Adrenal gland (tissue), 12 donors: ENCODE results near the gene VWF. TPM values are rescaled to one million over a fixed set of nuclear protein-coding genes. Genes with fewer than 3 reads are reported as not detected.

Experiments used
- DNase-seq, 7 donors: peaks; one replicate each; pipeline ENCODE4 v3.0.0-alpha.2; 2019 to 2020
- H3K27ac ChIP-seq, 5 donors: fragments of 200-600 bp; sonication (generic) in 4 of 5; 1 replicate in 3 of 5; 2 replicates in 2 of 5; pipeline versions ENCODE4 v1.5.1 to v1.8.0; 2016 to 2020; ENCODE audit warnings: mild to moderate bottlenecking in 1 of 5
- H3K27me3 ChIP-seq: fragments of 200-600 bp; 2 replicates; pipeline ENCODE4 v1.8.0; 2021
- H3K36me3 ChIP-seq, 2 donors: fragments of 200-600 bp; replicated peaks in 1 of 2; 1 replicate in 1 of 2; 2 replicates in 1 of 2; pipeline versions ENCODE4 v1.5.1 to v1.8.0; 2018 to 2022
- H3K4me1 ChIP-seq, 2 donors: fragments of 200-600 bp; replicated peaks in 1 of 2; 1 replicate in 1 of 2; 2 replicates in 1 of 2; pipeline versions ENCODE4 v1.5.1 to v1.8.0; 2018 to 2021
- H3K4me3 ChIP-seq, 4 donors: fragments of 200-600 bp; sonication (generic) in 3 of 4; one replicate each; pipeline ENCODE4 v1.5.1; 2016 to 2018
- H3K9me3 ChIP-seq, 3 donors: fragments of 200-600 bp; sonication (generic) in 1 of 3; replicated peaks in 1 of 3; 1 replicate in 2 of 3; 2 replicates in 1 of 3; pipeline versions ENCODE4 v1.5.1 to v1.8.0; 2016 to 2021
- CTCF ChIP-seq, 6 experiments: fragments of 450-650 bp in 4 of 6; fragments of 200-600 bp in 2 of 6; sonication (generic) in 1 of 6; IDR thresholded peaks; 1 replicate in 5 of 6; 2 replicates in 1 of 6; pipeline versions ENCODE4 v1.5.1 to v1.8.0; 2016 to 2021; ENCODE audit warnings: antibody characterized with exemption in 6 of 6, mild to moderate bottlenecking in 2 of 6, moderate library complexity in 1 of 6
- POLR2A ChIP-seq, 2 donors: fragments of 450-650 bp; IDR thresholded peaks; one replicate each; pipeline ENCODE4 v1.6.1; 2017; ENCODE audit warnings: antibody characterized with exemption in 2 of 2, mild to moderate bottlenecking in 2 of 2, moderate library complexity in 1 of 2
- WGBS, 4 donors: extraction: QIAGEN DNeasy Blood & Tissue Kit in 2 of 4; methylation state at CpG; one replicate each; pipeline versions ENCODE4 v1.1.5 to v1.1.7; 2013 to 2017; 5-methylcytosine and 5-hydroxymethylcytosine counted together
- intact Hi-C, 2 donors: fragments of 100-400 bp; cut with DNase I; formaldehyde crosslinking; loops; one replicate each; pipeline versions ENCODE4 v1.14.1 to v1.15.0; 2022 to 2023
- polyA plus RNA-seq, 3 donors: library from polyadenylated mRNA; stranded (reverse); fragments of 200-250 nt in 2 of 3; fragments of 350-450 nt in 1 of 3; fragmentation: Illumina TruSeq in 1 of 3; extraction: RNeasy Lipid Tissue Mini Kit (QIAGEN cat#74804) in 1 of 3; gene quantifications; one replicate each; pipeline ENCODE4 v1.2.3, GENCODE V29; 2013 to 2014
- total RNA-seq, 9 donors: library from RNA; depleted of rRNA in 4 of 9; stranded (reverse); fragments of >200 nt in 4 of 9; fragments of 120-200 nt in 1 of 9; fragmentation: NEBNext Ultra II Directional in 1 of 9; extraction: Animal tissue kit (Norgen Biotek cat#: 25700) in 1 of 9; gene quantifications; one replicate each; pipeline versions ENCODE4 v1.1.0 to v1.2.4, GENCODE V29; 2013 to 2023
- donor health status: healthy with polysubstance abuse.
- donor health status: Bipolar disorder and iron deficiency.
- donor health status: DM: yes; HTN: yes; CAD: no.
- donor health status: DM: no; HTN: no; CAD: no.
- donor health status: DM: no; HTN: no; CAD: no.
- donor health status: DM: yes; HTN: yes; CAD: no.

Gene VWF
- total and polyA plus RNA-seq, 12 donors: 2.0 to 60.1 (median 36.2) TPM

GRCh38 chr12:6061660-6062059 lies 62.8 kb downstream of the VWF start:
- DNase-seq: no peak
- no peaks in the 10 kb centered on the region for H3K27me3 ChIP-seq
- TF ChIP-seq CTCF (IDR thresholded peaks at IDR 0.05) (no peak), POLR2A (IDR thresholded peaks at IDR 0.05) (no peak)
- no peaks in the 10 kb centered on the region for H3K9me3 ChIP-seq
- H3K4me1 ChIP-seq: peaks cover 0 to 5% of the 10 kb centered on the region in 2 donors
- no peak overlapping the region for H3K4me3 ChIP-seq
- H3K36me3 ChIP-seq: no peaks in the 10 kb centered on the region
- no peak overlapping the region for H3K27ac ChIP-seq
- intact Hi-C loops: loop anchor here (5.0 kb wide), 2 partner anchors 131 to 221 kb away; no protein-coding TSS in a partner anchor
- 73 to 91% (median 84%) methylated on average over 3 of the region's 3 CpGs for WGBS, 4 donors

GRCh38 chr12:6059860-6060565 lies 64.5 kb downstream of the VWF start:
- intact Hi-C loops: loop anchor here (5.0 kb wide), 2 partner anchors 132 to 222 kb away; no protein-coding TSS in a partner anchor
- 72 to 82% (median 79%) methylated on average over 13 to 14 of the region's 14 CpGs for WGBS, 4 donors
- TF ChIP-seq CTCF (IDR thresholded peaks at IDR 0.05) (no peak), POLR2A (IDR thresholded peaks at IDR 0.05) (no peak)
- Histone ChIP-seq H3K36me3 (no peaks in the 10 kb centered on the region), H3K4me3 (no peak overlapping the region), H3K27ac (no peak overlapping the region), H3K9me3 (no peaks in the 10 kb centered on the region), H3K27me3 (no peaks in the 10 kb centered on the region), H3K4me1 (peaks cover 0 to 6% of the 10 kb centered on the region in 2 donors)
- DNase-seq: no peak

GRCh38 chr12:6059221-6059620 lies 65.2 kb downstream of the VWF start:
- no peak for DNase-seq
- intact Hi-C loops: no loop called here
- Histone ChIP-seq H3K27ac (no peak overlapping the region), H3K27me3 (no peaks in the 10 kb centered on the region), H3K36me3 (no peaks in the 10 kb centered on the region), H3K4me1 (peaks cover 0 to 6% of the 10 kb centered on the region in 2 donors), H3K4me3 (no peak overlapping the region), H3K9me3 (no peaks in the 10 kb centered on the region)
- TF ChIP-seq POLR2A (IDR thresholded peaks at IDR 0.05): no peak
- TF ChIP-seq CTCF (IDR thresholded peaks at IDR 0.05): no peak
- 80 to 95% (median 89%) methylated on average over 3 of the region's 3 CpGs for WGBS, 4 donors

GRCh38 chr12:6058481-6059161 lies 65.8 kb downstream of the VWF start:
- intact Hi-C loops: no loop called here
- Histone ChIP-seq H3K27me3 (no peaks in the 10 kb centered on the region), H3K27ac (no peak overlapping the region), H3K4me3 (no peak overlapping the region), H3K4me1 (peaks cover 0 to 6% of the 10 kb centered on the region in 2 donors), H3K36me3 (no peaks in the 10 kb centered on the region), H3K9me3 (no peaks in the 10 kb centered on the region)
- WGBS, 4 donors: 74 to 86% (median 80%) methylated on average over 4 to 15 of the region's 15 CpGs
- no peak for DNase-seq
- TF ChIP-seq CTCF (IDR thresholded peaks at IDR 0.05): no peak
- no peak for TF ChIP-seq POLR2A (IDR thresholded peaks at IDR 0.05)
